GM12878 (cell line): ENCODE data around the gene OGFOD2. TPM values are rescaled to one million over a fixed set of nuclear protein-coding genes. Genes with fewer than 3 reads are reported as not detected.

Source experiments
- ATAC-seq: fragments of 200-7000 bp; cut with Tn5 transposase; 3 replicates; pipeline ENCODE4 v1.9.1; 2020; ENCODE audit warnings: mild to moderate bottlenecking, moderate library complexity
- Bru-seq: library from RNA; stranded (reverse); fragments of 400-500 nt; gene quantifications from one replicate; lab custom pipeline; 2021; lab: Mats Ljungman, UMichigan
- BruChase-seq, 2 experiments: library from RNA; stranded (reverse); fragments of 400-500 nt; gene quantifications; one replicate each; lab custom pipeline; 2021; lab: Mats Ljungman, UMichigan
- BruUV-seq: library from RNA; stranded (reverse); fragments of 400-500 nt; replicated peaks from 2 replicates; lab custom pipeline; 2021; lab: Mats Ljungman, UMichigan
- CTCF ChIA-PET: fragments of 300-600 bp; sonication (Branson Sonifier 250); formaldehyde crosslinking; extraction: SDS; loops from one replicate; lab custom pipeline; 2021; ENCODE audit warnings: inconsistent platforms; lab: Yijun Ruan, JAX
- POLR2A ChIA-PET: fragments of 350-600 bp; formaldehyde crosslinking; extraction: SDS; loops from one replicate; lab custom pipeline; 2021; ENCODE audit warnings: inconsistent platforms; lab: Charles Lee
- RAD21 ChIA-PET: fragments of 300-600 bp; sonication (Branson Sonifier 250); formaldehyde crosslinking; loops from one replicate; lab custom pipeline; 2023; ENCODE audit warnings: antibody characterized with exemption; ENCODE audit not compliant: unreplicated experiment; lab: Charles Lee
- SMC1A ChIA-PET: fragments of 300-600 bp; sonication (Branson Sonifier 250); formaldehyde crosslinking; loops from one replicate; lab custom pipeline; 2023; ENCODE audit not compliant: unreplicated experiment, uncharacterized antibody; lab: Charles Lee
- DNase-seq: peaks from one replicate; pipeline ENCODE4 v3.0.0-alpha.2; 2011; ENCODE audit warnings: low read depth, low spot score
- FAIRE-seq: peaks from 3 replicates; lab custom pipeline; 2011; peaks lifted over from hg19 to GRCh38; lab: Jason Lieb, UNC
- H2AFZ ChIP-seq: 2 replicates; pipeline ENCODE4 v1.6.0; 2011; ENCODE audit warnings: low read depth, low read length, control low read depth; ENCODE audit not compliant: control insufficient read depth
- H3K27ac ChIP-seq: 2 replicates; pipeline ENCODE4 v1.5.1; 2011; ENCODE audit warnings: control low read depth; ENCODE audit not compliant: control insufficient read depth, insufficient read depth
- H3K27me3 ChIP-seq, 2 experiments: replicated peaks in 1 of 2; 2 replicates each; pipeline versions ENCODE4 v1.6.0 to v1.6.1; 2011; ENCODE audit warnings: low read length in 1 of 2; ENCODE audit not compliant: control insufficient read depth in 2 of 2, insufficient read depth in 2 of 2
- H3K36me3 ChIP-seq, 2 experiments: 2 replicates each; pipeline ENCODE4 v1.5.1; 2011; ENCODE audit warnings: low read length in 1 of 2; ENCODE audit not compliant: control insufficient read depth in 2 of 2, insufficient read depth in 2 of 2
- H3K4me1 ChIP-seq: 2 replicates; pipeline ENCODE4 v1.6.1; 2011; ENCODE audit warnings: mild to moderate bottlenecking, low read length, moderate library complexity, mixed read lengths; ENCODE audit not compliant: control insufficient read depth, insufficient read depth
- H3K4me2 ChIP-seq: 2 replicates; pipeline ENCODE4 v1.6.0; 2011; ENCODE audit warnings: control low read depth; ENCODE audit not compliant: control insufficient read depth, insufficient read depth
- H3K4me3 ChIP-seq: fragments of 200-600 bp; sonication (generic); 2 replicates; pipeline ENCODE4 v1.5.1; 2016
- H3K79me2 ChIP-seq: 2 replicates; pipeline ENCODE4 v1.6.0; 2011; ENCODE audit warnings: low read length; ENCODE audit not compliant: control insufficient read depth, insufficient read depth
- H3K9ac ChIP-seq: 2 replicates; pipeline ENCODE4 v1.8.0; 2011; ENCODE audit warnings: low read length, control low read depth, mixed read lengths; ENCODE audit not compliant: control insufficient read depth, insufficient read depth
- H3K9me3 ChIP-seq: replicated peaks from 3 replicates; pipeline ENCODE4 v1.5.1; 2011; ENCODE audit warnings: mild to moderate bottlenecking, low read length; ENCODE audit not compliant: control insufficient read depth, insufficient read depth
- H4K20me1 ChIP-seq: 2 replicates; pipeline ENCODE4 v1.6.0; 2011; ENCODE audit not compliant: control insufficient read depth, insufficient read depth
- BCL11A ChIP-seq: IDR thresholded peaks from 2 replicates; pipeline ENCODE4 v1.6.1; 2011; ENCODE audit warnings: low read depth, low read length
- BCL3 ChIP-seq: IDR thresholded peaks from 2 replicates; pipeline ENCODE4 v1.6.1; 2011; ENCODE audit warnings: borderline replicate concordance, low read depth, mild to moderate bottlenecking, moderate library complexity, low read length; ENCODE audit not compliant: insufficient read depth, poor library complexity, severe bottlenecking
- MEF2A ChIP-seq: IDR thresholded peaks from 2 replicates; pipeline ENCODE4 v1.6.1; 2011; ENCODE audit warnings: low read depth, mild to moderate bottlenecking, low read length, moderate library complexity; ENCODE audit not compliant: insufficient read depth
- NKRF ChIP-seq: fragments of 450-650 bp; conservative IDR thresholded peaks from 2 replicates; pipeline ENCODE4 v1.6.1; 2017; ENCODE audit warnings: mild to moderate bottlenecking, moderate library complexity
- RUNX3 ChIP-seq: IDR thresholded peaks from 2 replicates; pipeline ENCODE4 v1.6.1; 2012; ENCODE audit warnings: low read length, inconsistent platforms
- SIX5 ChIP-seq: IDR thresholded peaks from 2 replicates; pipeline ENCODE4 v1.6.1; 2011; ENCODE audit warnings: mild to moderate bottlenecking, low read depth, low read length, moderate library complexity; ENCODE audit not compliant: severe bottlenecking
- TCF3 ChIP-seq: IDR thresholded peaks from 2 replicates; pipeline ENCODE4 v1.6.1; 2012; ENCODE audit warnings: low read depth, mild to moderate bottlenecking, low read length, borderline replicate concordance; ENCODE audit not compliant: insufficient read depth
- USF1 ChIP-seq: IDR thresholded peaks from 2 replicates; pipeline ENCODE4 v1.6.1; 2011; ENCODE audit warnings: borderline replicate concordance, low read depth, mild to moderate bottlenecking, moderate library complexity, mixed read lengths, low read length; ENCODE audit not compliant: insufficient read depth; ENCODE audit errors: extremely low read length
- WGBS: methylation state at CpG from one replicate; pipeline ENCODE4 v1.1.6; 2016; ENCODE audit warnings: low lambda C conversion rate; ENCODE audit not compliant: insufficient replicate concordance, insufficient coverage; ENCODE audit errors: missing lambda C conversion rate; 5-methylcytosine and 5-hydroxymethylcytosine counted together
- in situ Hi-C: fragments of 300-500 bp; cut with MboI; formaldehyde crosslinking; loops from 9 replicates; pipeline ENCODE4 v1.14.3; 2018; ENCODE audit warnings: mixed read lengths
- intact Hi-C: fragments of 100-400 bp; cut with micrococcal nuclease; formaldehyde crosslinking; loops from one replicate; pipeline ENCODE4 v1.14.2; 2022; ENCODE audit not compliant: unreplicated experiment
- long read RNA-seq, 2 experiments: library from polyadenylated mRNA; unstranded; transcript quantifications; one replicate each; pipeline ENCODE4 v2.0.0, GENCODE V29; 2019 to 2020
- polyA minus RNA-seq, 3 experiments: library from RNA; depleted of rRNA, polyadenylated mRNA; stranded (reverse); fragments of >200 nt; gene quantifications; 2 replicates each; pipeline ENCODE4 v1.2.3, GENCODE V29; 2011
- polyA plus RNA-seq, 11 experiments: library from polyadenylated mRNA; depleted of rRNA in 4 of 11; unstranded in 6 of 11; stranded (reverse) in 5 of 11; fragments of >200 nt; fragmentation: Nextera tagmentation in 4 of 11; fragmentation: Illumina TruSeq in 1 of 11; extraction: Ambion mirVana in 4 of 11; extraction: Trizol in 1 of 11; gene quantifications; 1 replicate in 1 of 11; 2 replicates in 10 of 11; pipeline versions ENCODE4 v1.2.1 to v1.2.3, GENCODE V29; 2011 to 2016; ENCODE audit warnings: inconsistent platforms in 2 of 11, missing spikeins in 2 of 11, low read depth in 1 of 11
- total RNA-seq, 4 experiments: library from RNA; depleted of rRNA in 3 of 4; stranded (reverse); fragments of >200 nt in 3 of 4; fragmentation: Illumina TruSeq in 1 of 4; extraction: Trizol in 1 of 4; gene quantifications; 2 replicates each; pipeline versions ENCODE4 v1.2.1 to v1.2.3, GENCODE V29; 2013 to 2021

The OGFOD2 gene
- total RNA-seq (2013; cell fraction: nucleolus; rRNA removed): 27.8 and 32.6 TPM in 2 replicates
- 14.3 and 16.9 TPM in 2 replicates for total RNA-seq (2014; rRNA removed)
- total RNA-seq (2014; rRNA removed; fragmentation: Illumina TruSeq; extraction: Trizol): 5.4 and 6.3 TPM in 2 replicates
- total RNA-seq (2021): 18.7 and 21.8 TPM in 2 replicates
- 3.8 TPM for polyA plus RNA-seq (2011; ENCODE audit: low read depth)
- polyA plus RNA-seq (2011; rRNA removed): 9.2 and 15.6 TPM in 2 replicates
- polyA plus RNA-seq (2011; cell fraction: cytosol; rRNA removed): 22.2 and 29.7 TPM in 2 replicates
- 133 TPM in 2 replicates for polyA plus RNA-seq (2011; cell fraction: nucleus; rRNA removed)
- 11.6 and 12.2 TPM in 2 replicates for polyA plus RNA-seq (2012)
- polyA plus RNA-seq (2014; fragmentation: Illumina TruSeq; extraction: Trizol): 3.3 and 4.5 TPM in 2 replicates
- polyA plus RNA-seq (2014; fragmentation: Nextera tagmentation; extraction: Ambion mirVana): 1 to 10 TPM in 1 of 2 experiments, under 1 TPM in 1; 0.93 to 1.8 TPM
- 28.0 and 29.2 TPM in 2 replicates for polyA plus RNA-seq (2014; rRNA removed)
- polyA plus RNA-seq (2016; fragmentation: Nextera tagmentation; extraction: Ambion mirVana): 10 to 100 TPM; 27.3 to 28.6 TPM
- 12.7 and 19.0 TPM in 2 replicates for polyA minus RNA-seq (2011; rRNA and poly(A)+ RNA removed)
- polyA minus RNA-seq (2011; cell fraction: cytosol; rRNA and poly(A)+ RNA removed): 4.3 and 8.1 TPM in 2 replicates
- 25.4 and 30.1 TPM in 2 replicates for polyA minus RNA-seq (2011; cell fraction: nucleus; rRNA and poly(A)+ RNA removed)
- percentile 50 among the genes with signal in this experiment for Bru-seq, nascent RNA
- percentile 61 among the genes with signal in this experiment for BruChase-seq, experiment 1, labeled RNA remaining after a 6-hour chase
- BruChase-seq, experiment 2, labeled RNA remaining after a 2-hour chase: percentile 59 among the genes with signal in this experiment
- long read RNA-seq, experiment 1, transcript OGFOD2-201 (7 exons, 1,780 nt): major isoform, 5 of 18 reads
- long read RNA-seq, experiment 1, partial matches to known transcripts: 1 of 18 reads
- long read RNA-seq, experiment 1, other reads (novel, unspliced or antisense): 9 of 18 reads
- long read RNA-seq, experiment 2, partial matches to known transcripts: 1 of 9 reads
- long read RNA-seq, experiment 2, other reads (novel, unspliced or antisense): 3 of 9 reads

GRCh38 chr12:122974892-122975789 lies at the start of gene OGFOD2:
TSS of gene OGFOD2 (plus strand) at chr12:122975244. CDS start at chr12:122975252, 8 bp downstream.
- ChIA-PET SMC1A (interaction anchor here (0.9 to 1.9 kb wide), 6 partner anchors 8 to 627 kb away, joined by 3 to 6 read pairs (median 4); partner anchors contain the start of gene DDX55), POLR2A (interaction anchor here (0.6 to 1.9 kb wide), 6 partner anchors 9 to 608 kb away, joined by 3 to 9 read pairs (median 5); partner anchors contain the start of genes ABCB9, MPHOSPH9, MTRFR and TMED2), CTCF (interaction anchor here (0.7 to 3.4 kb wide), 6 partner anchors 11 to 263 kb away, joined by 3 to 15 read pairs (median 4); partner anchors contain the start of genes MPHOSPH9 and MTRFR), RAD21 (interaction anchor here (0.6 to 2.6 kb wide), 7 partner anchors 28 to 263 kb away, joined by 3 to 14 read pairs (median 3); partner anchors contain the start of genes MPHOSPH9 and MTRFR)
- H3K9ac ChIP-seq: peak within 1 kb of the TSS; percentile 100
- intact Hi-C loops: loop anchor here (2.0 kb wide), 1 partner anchor 264 kb away; no protein-coding TSS in a partner anchor
- 1% methylated on average over 66 of the region's 66 CpGs for WGBS
- peaks cover 22% of the 10 kb centered on the region for H3K79me2 ChIP-seq
- H3K4me1 ChIP-seq: peaks cover 20% of the 10 kb centered on the region
- H2AFZ ChIP-seq: peak within 1 kb of the TSS; percentile 98
- H3K4me3 ChIP-seq: peak within 1 kb of the TSS; percentile 84
- H3K4me2 ChIP-seq: peak within 1 kb of the TSS; percentile 95
- peak within 1 kb of the TSS; percentile 99 for H3K27ac ChIP-seq
- BruUV-seq: TSS peak; percentile 51
- H3K9me3 ChIP-seq: no peaks in the 10 kb centered on the region
- in situ Hi-C loops: loop anchor here (5.0 kb wide), 1 partner anchor 257 kb away; the partner anchor contains the start of genes MPHOSPH9 and MTRFR
- H3K36me3 ChIP-seq: peaks cover 0 to 4% of the 10 kb centered on the region in 2 experiments; a peak in 2 of 4 replicates
- H3K27me3 ChIP-seq: no peaks in the 10 kb centered on the region
- no peak for FAIRE-seq
- H4K20me1 ChIP-seq: no peaks in the 10 kb centered on the region
- DNase-seq: peak; percentile 60
- ATAC-seq: peak; percentile 90
- TF ChIP-seq USF1 (no peak), RUNX3 (peak; percentile 77), BCL11A (no peak), MEF2A (no peak), SIX5 (no peak), NKRF (peak; percentile 94), TCF3 (no peak), BCL3 (no peak)
